Mesenteric fat pad (tissue), 1 donor: ENCODE data around the gene KCNC3. TPM values are rescaled to one million over a fixed set of nuclear protein-coding genes. Genes with fewer than 3 reads are reported as not detected.
"Not testable (repeated sequence)": the region's sequence is repeated elsewhere in the genome, so short reads cannot be mapped to it uniquely, and the experiment has no call there.

ENCODE experiments used
- DNase-seq: peaks from one replicate; pipeline ENCODE4 v3.0.0-alpha.2; 2020; ENCODE audit warnings: low spot score
- total RNA-seq: library from RNA; stranded (reverse); fragmentation: NEBNext Ultra II Directional; extraction: Animal tissue kit (Norgen Biotek cat#: 25700); gene quantifications from one replicate; pipeline ENCODE4 v1.2.1, GENCODE V29; 2021
- donor health status: DM: yes; HTN: yes; CAD: no.

Gene KCNC3
- total RNA-seq, 1 donor from 2014 or later: 1.6 TPM

GRCh38 chr19:50356691-50357177 lies 27.6 kb upstream of the KCNC3 start:
- DNase-seq: no peak

GRCh38 chr19:50353487-50353880 lies 24.3 kb upstream of the KCNC3 start:
- DNase-seq: not testable (repeated sequence)

- DNase-seq: no peak
These were observed 23.1 kb upstream of the KCNC3 start for GRCh38 chr19:50352242-50352641.

- no peak for DNase-seq
These were observed 20.3 kb upstream of the KCNC3 start for GRCh38 chr19:50349277-50350057.

GRCh38 chr19:50347089-50347581 lies 18.0 kb upstream of the KCNC3 start:
- not testable (repeated sequence) for DNase-seq

GRCh38 chr19:50344661-50345318 lies 15.6 kb upstream of the KCNC3 start:
- no peak for DNase-seq

- no peak for DNase-seq
These were observed 12.0 kb upstream of the KCNC3 start for GRCh38 chr19:50341091-50341564.

GRCh38 chr19:50340331-50340730 lies 11.2 kb upstream of the KCNC3 start:
- no peak for DNase-seq

- DNase-seq: not testable (repeated sequence)
These were observed 7.9 kb upstream of the KCNC3 start for GRCh38 chr19:50337031-50337430.

GRCh38 chr19:50334741-50335421 lies 5.7 kb upstream of the KCNC3 start:
- DNase-seq: no peak

GRCh38 chr19:50333737-50334617 lies 4.8 kb upstream of the KCNC3 start:
- no peak for DNase-seq

- DNase-seq: no peak
These were observed 4.1 kb upstream of the KCNC3 start for GRCh38 chr19:50333235-50333736.

- no peak for DNase-seq
These were observed 3.3 kb upstream of the KCNC3 start for GRCh38 chr19:50332244-50333038.

GRCh38 chr19:50331994-50332243 lies 2.7 kb upstream of the KCNC3 start:
- DNase-seq: no peak

- no peak for DNase-seq
These were observed 2.2 kb upstream of the KCNC3 start for GRCh38 chr19:50331221-50331993.

GRCh38 chr19:50330365-50331078 lies 1.3 kb upstream of the KCNC3 start:
- no peak for DNase-seq

GRCh38 chr19:50329926-50330294 lies 733 bp upstream of the KCNC3 start:
- not testable (repeated sequence) for DNase-seq

GRCh38 chr19:50328873-50329145 lies 368 bp downstream of the KCNC3 start:
- DNase-seq: no peak
